ENCODE data around the gene ZNF562. TPM values are rescaled to one million over a fixed set of nuclear protein-coding genes. Genes with fewer than 3 reads are reported as not detected.
"Not testable (repeated sequence)": the region's sequence is repeated elsewhere in the genome, so short reads cannot be mapped to it uniquely, and the experiment has no call there.

Gene ZNF562
- total RNA-seq, 1 donor from 2014 or later = 23.3 TPM

DNA sequence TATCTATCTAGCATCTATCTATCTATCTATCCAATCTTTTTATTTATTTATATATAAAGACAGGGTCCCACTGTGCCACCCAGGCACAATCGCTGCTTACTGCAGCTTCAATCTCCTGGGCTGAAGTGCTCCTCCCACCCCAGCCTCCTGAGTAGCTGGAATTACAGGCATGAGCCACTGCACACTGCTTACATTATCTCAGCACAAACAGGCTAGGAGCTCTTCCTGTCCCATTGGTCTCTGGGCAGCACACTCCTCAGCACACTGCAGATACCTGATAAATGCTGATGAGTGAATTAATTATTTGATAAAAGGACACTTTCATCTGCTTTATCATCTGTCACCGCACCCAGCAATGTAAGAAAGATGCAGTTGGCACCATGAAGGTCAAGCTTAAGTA lies 16.1 kb downstream of the ZNF562 start:
- no peak overlapping the region for H3K27ac Mint-ChIP-seq (ENCODE audit: unreplicated experiment)
- TF ChIP-seq, protein P1, sequence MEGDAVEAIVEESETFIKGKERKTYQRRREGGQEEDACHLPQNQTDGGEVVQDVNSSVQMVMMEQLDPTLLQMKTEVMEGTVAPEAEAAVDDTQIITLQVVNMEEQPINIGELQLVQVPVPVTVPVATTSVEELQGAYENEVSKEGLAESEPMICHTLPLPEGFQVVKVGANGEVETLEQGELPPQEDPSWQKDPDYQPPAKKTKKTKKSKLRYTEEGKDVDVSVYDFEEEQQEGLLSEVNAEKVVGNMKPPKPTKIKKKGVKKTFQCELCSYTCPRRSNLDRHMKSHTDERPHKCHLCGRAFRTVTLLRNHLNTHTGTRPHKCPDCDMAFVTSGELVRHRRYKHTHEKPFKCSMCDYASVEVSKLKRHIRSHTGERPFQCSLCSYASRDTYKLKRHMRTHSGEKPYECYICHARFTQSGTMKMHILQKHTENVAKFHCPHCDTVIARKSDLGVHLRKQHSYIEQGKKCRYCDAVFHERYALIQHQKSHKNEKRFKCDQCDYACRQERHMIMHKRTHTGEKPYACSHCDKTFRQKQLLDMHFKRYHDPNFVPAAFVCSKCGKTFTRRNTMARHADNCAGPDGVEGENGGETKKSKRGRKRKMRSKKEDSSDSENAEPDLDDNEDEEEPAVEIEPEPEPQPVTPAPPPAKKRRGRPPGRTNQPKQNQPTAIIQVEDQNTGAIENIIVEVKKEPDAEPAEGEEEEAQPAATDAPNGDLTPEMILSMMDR (conservative IDR thresholded peaks at IDR 0.05) = no peak
- DNase-seq (ENCODE audit: low read depth, low spot score) = no peak
- H3K4me3 Mint-ChIP-seq = no peak overlapping the region
- no peaks in the 10 kb centered on the region for H3K27me3 Mint-ChIP-seq (ENCODE audit: low read depth)
- no peaks in the 10 kb centered on the region for H3K9me3 Mint-ChIP-seq
- no peaks in the 10 kb centered on the region for H3K4me1 Mint-ChIP-seq
- H3K36me3 Mint-ChIP-seq (ENCODE audit: low read depth) = peaks cover 14% of the 10 kb centered on the region

DNA sequence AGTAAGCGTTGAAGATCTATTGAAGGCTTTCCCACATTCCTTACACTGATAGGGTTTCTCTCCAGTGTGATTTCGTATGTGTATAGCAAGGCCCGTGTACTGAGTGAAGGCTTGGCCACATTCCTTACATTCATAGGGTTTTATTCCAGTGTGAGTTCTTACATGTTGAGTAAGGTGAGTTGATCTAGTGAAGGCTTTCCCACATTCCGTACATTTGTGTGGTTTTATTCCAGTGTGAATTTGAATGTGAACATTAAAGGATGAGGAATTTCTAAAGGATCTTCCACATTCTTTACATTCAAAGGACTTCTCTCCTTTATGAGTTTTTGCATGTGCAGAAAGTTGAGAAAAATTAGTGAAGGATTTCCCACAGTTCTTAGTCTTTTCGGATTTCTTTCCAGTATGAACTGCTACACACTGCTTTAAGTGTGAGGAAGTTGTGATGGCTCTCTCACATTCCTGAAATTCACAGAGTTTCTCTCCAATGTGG lies 21.8 kb downstream of the ZNF562 start:
- peaks cover 55% of the 10 kb centered on the region for H3K36me3 Mint-ChIP-seq (ENCODE audit: low read depth)
- peaks cover 19% of the 10 kb centered on the region for H3K9me3 Mint-ChIP-seq
- not testable (repeated sequence) for H3K27ac Mint-ChIP-seq (ENCODE audit: unreplicated experiment); H3K27me3 Mint-ChIP-seq (ENCODE audit: low read depth); H3K4me3 Mint-ChIP-seq; H3K4me1 Mint-ChIP-seq; DNase-seq (ENCODE audit: low read depth, low spot score)

DNA sequence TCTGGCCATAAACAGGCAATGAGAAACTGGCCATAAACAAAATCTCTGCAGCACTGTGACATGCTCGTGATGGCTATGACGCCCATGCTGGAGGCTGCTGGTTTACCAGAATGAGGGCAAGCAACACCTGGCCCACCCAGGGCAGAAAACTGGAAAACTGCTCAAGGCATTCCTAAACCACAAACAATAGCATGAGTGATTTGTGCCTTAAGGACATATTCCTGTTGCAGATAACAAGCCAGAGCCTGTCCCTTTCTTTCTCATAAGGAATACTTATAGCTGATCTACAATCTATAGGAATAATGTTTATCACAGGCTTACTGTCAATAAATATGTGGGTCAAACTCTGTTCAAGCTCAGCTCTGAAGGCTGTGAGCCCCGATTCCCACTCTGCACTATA lies 23.4 kb downstream of the ZNF562 start:
- not testable (repeated sequence) for H3K27me3 Mint-ChIP-seq (ENCODE audit: low read depth); H3K27ac Mint-ChIP-seq (ENCODE audit: unreplicated experiment); DNase-seq (ENCODE audit: low read depth, low spot score); H3K4me1 Mint-ChIP-seq; H3K4me3 Mint-ChIP-seq
- Mint-ChIP-seq H3K9me3 (peaks cover 19% of the 10 kb centered on the region), H3K36me3 (ENCODE audit: low read depth) (peaks cover 54% of the 10 kb centered on the region)

DNA sequence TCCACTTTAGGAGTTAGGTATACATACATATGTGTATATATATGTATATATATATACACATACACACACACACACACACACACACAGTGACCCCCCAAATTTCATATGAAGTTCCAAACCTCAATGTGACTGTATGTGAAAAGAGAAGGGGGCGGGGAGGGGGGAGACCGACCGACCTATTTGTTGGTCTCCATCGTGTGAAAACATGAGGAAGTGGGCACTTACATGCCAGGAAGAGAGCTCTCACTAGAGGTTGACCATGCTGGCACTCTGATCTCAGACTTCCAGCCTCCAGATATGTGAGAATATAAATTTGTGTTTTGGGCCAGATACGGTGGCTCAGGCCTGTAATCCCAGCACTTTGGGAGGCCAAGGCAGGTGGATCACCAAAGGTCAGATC lies 24.6 kb downstream of the ZNF562 start:
- Mint-ChIP-seq H3K36me3 (ENCODE audit: low read depth) (peaks cover 53% of the 10 kb centered on the region), H3K4me1 (no peaks in the 10 kb centered on the region), H3K9me3 (peaks cover 19% of the 10 kb centered on the region), H3K27me3 (ENCODE audit: low read depth) (no peaks in the 10 kb centered on the region), H3K4me3 (no peak overlapping the region), H3K27ac (ENCODE audit: unreplicated experiment) (no peak overlapping the region)
- TF ChIP-seq, protein P1 (conservative IDR thresholded peaks at IDR 0.05) = no peak
- no peak for DNase-seq (ENCODE audit: low read depth, low spot score)

DNA sequence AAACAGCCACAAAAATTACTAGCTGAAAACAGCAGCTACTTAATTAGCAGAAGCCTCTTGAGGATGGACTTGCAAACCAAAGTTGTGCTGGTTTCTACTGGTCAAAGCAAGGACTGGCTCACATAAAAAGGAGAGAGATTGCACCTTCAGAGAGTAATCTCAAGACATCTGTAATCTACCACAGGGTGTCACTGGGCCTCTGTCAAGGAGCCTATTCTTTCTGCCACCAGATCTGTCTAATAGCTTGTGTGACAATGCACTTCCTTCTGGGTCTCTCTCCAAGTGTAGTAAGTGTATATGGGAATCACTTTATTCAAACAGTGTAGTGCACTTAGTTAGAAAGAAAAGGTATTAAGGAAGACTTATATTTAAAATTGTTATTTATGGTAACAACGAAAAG lies 29.4 kb downstream of the ZNF562 start:
- no peak for DNase-seq (ENCODE audit: low read depth, low spot score)
- H3K27me3 Mint-ChIP-seq (ENCODE audit: low read depth) = no peaks in the 10 kb centered on the region
- H3K4me3 Mint-ChIP-seq = no peak overlapping the region
- H3K36me3 Mint-ChIP-seq (ENCODE audit: low read depth) = peaks cover 34% of the 10 kb centered on the region
- H3K4me1 Mint-ChIP-seq = peaks cover 7% of the 10 kb centered on the region
- TF ChIP-seq, protein P1 (conservative IDR thresholded peaks at IDR 0.05) = no peak
- no peak overlapping the region for H3K27ac Mint-ChIP-seq (ENCODE audit: unreplicated experiment)
- H3K9me3 Mint-ChIP-seq = peaks cover 5% of the 10 kb centered on the region

DNA sequence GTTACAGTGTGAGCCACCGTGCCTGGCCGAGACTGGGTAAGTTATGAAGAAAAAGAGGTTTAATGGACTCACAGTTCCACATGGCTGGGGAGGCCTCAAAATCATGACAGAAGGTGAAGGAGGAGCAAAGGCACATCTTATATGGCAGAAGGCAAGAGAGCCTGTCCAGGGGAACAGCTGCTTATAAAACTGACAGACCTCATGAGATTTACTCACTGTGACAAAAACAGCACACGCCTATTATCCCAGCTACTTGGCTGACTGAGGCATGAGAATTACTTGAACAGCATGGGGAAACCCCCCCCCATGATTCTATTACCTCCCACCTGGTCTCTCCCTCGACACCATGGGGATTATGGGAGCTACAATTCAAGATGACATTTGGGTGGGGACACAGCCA lies 30.4 kb downstream of the ZNF562 start:
- peaks cover 12% of the 10 kb centered on the region for H3K4me1 Mint-ChIP-seq
- DNase-seq (ENCODE audit: low read depth, low spot score) = no peak
- TF ChIP-seq, protein P1 (conservative IDR thresholded peaks at IDR 0.05) = no peak
- peaks cover 28% of the 10 kb centered on the region for H3K36me3 Mint-ChIP-seq (ENCODE audit: low read depth)
- no peaks in the 10 kb centered on the region for H3K27me3 Mint-ChIP-seq (ENCODE audit: low read depth)
- peaks cover 5% of the 10 kb centered on the region for H3K9me3 Mint-ChIP-seq
- no peak overlapping the region for H3K4me3 Mint-ChIP-seq
- H3K27ac Mint-ChIP-seq (ENCODE audit: unreplicated experiment) = no peak overlapping the region

DNA sequence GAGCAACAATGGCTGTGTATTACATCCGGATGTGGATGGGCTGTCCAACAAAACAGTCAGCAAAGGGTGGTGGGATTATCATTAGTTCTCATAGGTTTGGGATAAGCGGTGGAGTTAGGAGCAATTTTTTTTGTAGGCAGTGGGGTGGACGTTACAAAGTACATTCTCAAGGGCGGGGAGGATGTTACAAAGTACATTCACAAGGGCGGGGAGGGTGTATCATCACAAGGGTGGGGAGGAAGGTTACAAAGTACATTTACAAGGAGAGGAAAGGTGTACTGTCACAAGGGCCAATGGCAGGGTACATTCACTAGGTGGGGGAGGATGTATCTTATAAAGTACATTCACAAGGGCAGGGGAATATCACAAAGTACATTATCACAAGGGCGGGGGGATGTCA lies 33.1 kb downstream of the ZNF562 start:
- TF ChIP-seq, protein P1 (conservative IDR thresholded peaks at IDR 0.05) = no peak

More for the DNA sequence above, 33.1 kb downstream of the ZNF562 start:
- no peak overlapping the region for H3K4me3 Mint-ChIP-seq
- H3K9me3 Mint-ChIP-seq = peaks cover 5% of the 10 kb centered on the region
- H3K36me3 Mint-ChIP-seq (ENCODE audit: low read depth) = peaks cover 21% of the 10 kb centered on the region
- H3K4me1 Mint-ChIP-seq = peaks cover 12% of the 10 kb centered on the region
- H3K27ac Mint-ChIP-seq (ENCODE audit: unreplicated experiment) = no peak overlapping the region
- H3K27me3 Mint-ChIP-seq (ENCODE audit: low read depth) = no peaks in the 10 kb centered on the region
- no peak for DNase-seq (ENCODE audit: low read depth, low spot score)

Measured in neural crest cell (in vitro differentiated cells).